Endodermal cell (in vitro differentiated cells): Measurements from ENCODE around the gene TXNL1. TPM values are rescaled to one million over a fixed set of nuclear protein-coding genes. Genes with fewer than 3 reads are reported as not detected.

Experiments used
- DNase-seq: peaks from one replicate; pipeline ENCODE4 v3.0.0-alpha.2; 2017
- H3K27ac ChIP-seq: 2 replicates; pipeline ENCODE4 v1.5.1; 2013; ENCODE audit warnings: mild to moderate bottlenecking, low read depth, low read length, moderate library complexity
- H3K27me3 ChIP-seq: 2 replicates; pipeline ENCODE4 v1.6.1; 2013; ENCODE audit warnings: mild to moderate bottlenecking, low read length, moderate library complexity; ENCODE audit not compliant: insufficient read depth, control insufficient read depth, poor library complexity, severe bottlenecking
- H3K36me3 ChIP-seq: 2 replicates; pipeline ENCODE4 v1.7.0; 2013; ENCODE audit warnings: mild to moderate bottlenecking, low read length, moderate library complexity; ENCODE audit not compliant: control insufficient read depth, insufficient read depth
- H3K4me1 ChIP-seq: one replicate; pipeline ENCODE4 v1.7.0; 2013; ENCODE audit warnings: low read length; ENCODE audit not compliant: control insufficient read depth, insufficient read depth
- H3K4me3 ChIP-seq: 2 replicates; pipeline ENCODE4 v1.5.1; 2013; ENCODE audit warnings: mild to moderate bottlenecking, low read length, moderate library complexity
- H3K9ac ChIP-seq: 2 replicates; pipeline ENCODE4 v1.6.1; 2013; ENCODE audit warnings: mild to moderate bottlenecking, low read length, moderate library complexity; ENCODE audit not compliant: poor library complexity, severe bottlenecking; ENCODE audit errors: extremely low read depth
- H3K9me3 ChIP-seq: 2 replicates; pipeline ENCODE4 v1.6.1; 2013; ENCODE audit warnings: mild to moderate bottlenecking, low read length, moderate library complexity; ENCODE audit not compliant: control insufficient read depth
- H3K27ac Mint-ChIP-seq: 2 replicates; pipeline ENCODE4 v1.8.0; 2020; ENCODE audit warnings: mixed read lengths
- H3K27me3 Mint-ChIP-seq: 2 replicates; pipeline ENCODE4 v1.8.0; 2021; ENCODE audit warnings: mild to moderate bottlenecking, mixed read lengths; ENCODE audit not compliant: insufficient read depth
- H3K36me3 Mint-ChIP-seq: 2 replicates; pipeline ENCODE4 v1.8.0; 2020; ENCODE audit warnings: low read depth, mixed read lengths
- H3K4me1 Mint-ChIP-seq: 2 replicates; pipeline ENCODE4 v1.8.0; 2020; ENCODE audit warnings: mixed read lengths
- H3K4me3 Mint-ChIP-seq: 2 replicates; pipeline ENCODE4 v1.8.0; 2020; ENCODE audit warnings: mild to moderate bottlenecking, moderate library complexity, mixed read lengths
- H3K9me3 Mint-ChIP-seq: 2 replicates; pipeline ENCODE4 v1.8.0; 2020; ENCODE audit warnings: mild to moderate bottlenecking, mixed read lengths
- WGBS, 2 experiments: methylation state at CpG; one replicate each; pipeline versions ENCODE4 v1.1.5 to v1.1.7; 2013; ENCODE audit warnings: missing lambda C conversion rate in 2 of 2, mixed read lengths in 1 of 2; ENCODE audit not compliant: insufficient coverage in 1 of 2, insufficient read length in 1 of 2; 5-methylcytosine and 5-hydroxymethylcytosine counted together
- total RNA-seq, 2 donors: library from RNA; stranded (reverse); fragmentation: NEBNext Ultra II Directional in 1 of 2; extraction: Animal tissue kit (Norgen Biotek cat#: 25700) in 1 of 2; gene quantifications; 2 replicates in 1 of 2; 3 replicates in 1 of 2; pipeline ENCODE4 v1.2.1, GENCODE V29; 2021
- TF ChIP-seq, protein P1 (sequence below): fragments of 200-600 bp; sonication (generic); conservative IDR thresholded peaks from 2 replicates; pipeline ENCODE4 v1.5.0; 2021; ENCODE audit warnings: antibody characterized with exemption, mild to moderate bottlenecking

Gene TXNL1
- total RNA-seq, 2 donors from 2014 or later = 69.6 to 77.0 TPM

DNA sequence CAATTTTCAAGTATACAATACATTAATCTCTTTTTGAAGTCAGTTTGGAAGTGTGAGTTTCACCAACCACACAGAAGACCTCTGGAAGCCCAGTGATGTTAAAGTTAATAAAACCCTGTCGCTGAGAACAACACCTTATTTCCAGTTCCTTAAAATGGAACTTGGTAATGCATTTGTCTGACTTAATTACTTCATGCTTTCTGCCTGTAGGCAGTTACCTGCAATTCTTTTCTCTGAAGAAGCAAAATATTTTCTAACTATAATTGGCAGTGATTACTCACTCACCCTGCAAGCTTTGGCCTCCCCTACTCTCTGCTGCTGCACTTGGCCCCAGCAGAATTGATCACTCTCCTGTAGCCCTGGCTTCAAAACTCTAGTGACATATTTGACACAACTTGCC, 81.5 kb downstream of the TXNL1 start:
- Histone ChIP-seq H3K9me3 (no peaks in the 10 kb centered on the region), H3K4me1 (no peaks in the 10 kb centered on the region), H3K27me3 (no peaks in the 10 kb centered on the region), H3K36me3 (no peaks in the 10 kb centered on the region), H3K27ac (no peak overlapping the region), H3K9ac (no peak overlapping the region), H3K4me3 (no peak overlapping the region)
- Mint-ChIP-seq H3K27me3 (no peaks in the 10 kb centered on the region), H3K4me3 (no peak overlapping the region), H3K36me3 (no peaks in the 10 kb centered on the region), H3K9me3 (no peaks in the 10 kb centered on the region), H3K4me1 (no peaks in the 10 kb centered on the region), H3K27ac (no peak overlapping the region)
- TF ChIP-seq, protein P1, sequence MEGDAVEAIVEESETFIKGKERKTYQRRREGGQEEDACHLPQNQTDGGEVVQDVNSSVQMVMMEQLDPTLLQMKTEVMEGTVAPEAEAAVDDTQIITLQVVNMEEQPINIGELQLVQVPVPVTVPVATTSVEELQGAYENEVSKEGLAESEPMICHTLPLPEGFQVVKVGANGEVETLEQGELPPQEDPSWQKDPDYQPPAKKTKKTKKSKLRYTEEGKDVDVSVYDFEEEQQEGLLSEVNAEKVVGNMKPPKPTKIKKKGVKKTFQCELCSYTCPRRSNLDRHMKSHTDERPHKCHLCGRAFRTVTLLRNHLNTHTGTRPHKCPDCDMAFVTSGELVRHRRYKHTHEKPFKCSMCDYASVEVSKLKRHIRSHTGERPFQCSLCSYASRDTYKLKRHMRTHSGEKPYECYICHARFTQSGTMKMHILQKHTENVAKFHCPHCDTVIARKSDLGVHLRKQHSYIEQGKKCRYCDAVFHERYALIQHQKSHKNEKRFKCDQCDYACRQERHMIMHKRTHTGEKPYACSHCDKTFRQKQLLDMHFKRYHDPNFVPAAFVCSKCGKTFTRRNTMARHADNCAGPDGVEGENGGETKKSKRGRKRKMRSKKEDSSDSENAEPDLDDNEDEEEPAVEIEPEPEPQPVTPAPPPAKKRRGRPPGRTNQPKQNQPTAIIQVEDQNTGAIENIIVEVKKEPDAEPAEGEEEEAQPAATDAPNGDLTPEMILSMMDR = no peak
- DNase-seq = no peak
- 100% methylated on average over 1 of the region's 1 CpG for WGBS, 2 experiments

DNA sequence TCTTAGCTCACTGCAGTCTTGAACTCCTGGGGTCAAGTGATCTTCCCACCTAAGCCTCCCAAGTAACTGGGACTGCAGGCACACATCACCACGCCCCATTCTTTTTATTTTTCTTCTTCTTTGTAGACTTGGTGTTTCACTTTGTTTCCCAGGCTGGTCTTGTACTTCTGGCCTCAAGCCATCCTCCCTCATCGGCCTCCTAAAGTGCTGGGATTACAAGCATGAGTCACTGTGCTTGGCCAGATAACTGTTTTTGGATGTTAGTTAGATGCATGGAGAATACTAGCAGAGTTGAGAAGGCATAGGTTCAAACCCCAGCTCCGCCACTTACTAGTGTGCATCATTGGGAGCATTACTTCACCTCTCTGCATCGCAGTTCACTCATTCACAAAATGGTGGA, 88.3 kb downstream of the TXNL1 start:
- no peak overlapping the region for H3K9ac ChIP-seq
- 87 to 100% methylated on average over 3 to 4 of the region's 4 CpGs for WGBS, 2 experiments
- H3K9me3 ChIP-seq = no peaks in the 10 kb centered on the region
- H3K4me1 ChIP-seq = no peaks in the 10 kb centered on the region
- H3K27me3 ChIP-seq = no peaks in the 10 kb centered on the region
- no peaks in the 10 kb centered on the region for H3K27me3 Mint-ChIP-seq
- TF ChIP-seq, protein P1 = no peak
- H3K9me3 Mint-ChIP-seq = no peaks in the 10 kb centered on the region
- H3K36me3 Mint-ChIP-seq = no peaks in the 10 kb centered on the region
- DNase-seq = no peak
- H3K27ac ChIP-seq = no peak overlapping the region
- H3K4me1 Mint-ChIP-seq = no peaks in the 10 kb centered on the region
- H3K27ac Mint-ChIP-seq = no peak overlapping the region
- H3K36me3 ChIP-seq = no peaks in the 10 kb centered on the region
- H3K4me3 ChIP-seq = no peak overlapping the region
- H3K4me3 Mint-ChIP-seq = no peak overlapping the region

Other genes with a start within 250 kb of the TXNL1 start
- 10 to 100 TPM; 17.1 to 22.5 TPM for gene WDR7, start 12.8 kb upstream of the TXNL1 start, total RNA-seq